CD4-positive, alpha-beta T cell treated with Interleukin-1 beta for 1 hour (primary cell): ENCODE measurements around the gene EGFLAM.

Experiments
- DNase-seq, 2 donors: peaks; one replicate each; pipeline ENCODE4 v3.0.0-alpha.2; 2020 to 2022

The EGFLAM gene

DNA sequence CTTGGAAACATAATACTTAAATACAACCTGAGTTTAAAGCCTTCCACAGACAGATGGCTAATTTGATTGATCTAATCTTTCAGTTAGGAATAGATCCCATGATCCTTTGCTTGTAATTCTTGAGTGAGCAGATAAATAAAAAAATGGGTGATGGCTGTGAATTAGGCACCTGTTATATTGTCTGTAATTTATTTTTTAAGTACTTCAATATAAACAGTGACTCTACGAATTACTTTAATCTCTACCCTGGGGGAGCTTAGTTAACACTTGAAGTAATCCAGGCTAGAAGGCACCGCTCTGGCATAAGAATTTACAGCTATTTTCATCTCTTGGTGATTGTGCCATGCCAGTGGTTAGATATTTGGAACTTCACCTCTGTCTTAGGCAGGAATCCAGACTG is 9.0 kb downstream of the EGFLAM start:
- no peak for DNase-seq

DNA sequence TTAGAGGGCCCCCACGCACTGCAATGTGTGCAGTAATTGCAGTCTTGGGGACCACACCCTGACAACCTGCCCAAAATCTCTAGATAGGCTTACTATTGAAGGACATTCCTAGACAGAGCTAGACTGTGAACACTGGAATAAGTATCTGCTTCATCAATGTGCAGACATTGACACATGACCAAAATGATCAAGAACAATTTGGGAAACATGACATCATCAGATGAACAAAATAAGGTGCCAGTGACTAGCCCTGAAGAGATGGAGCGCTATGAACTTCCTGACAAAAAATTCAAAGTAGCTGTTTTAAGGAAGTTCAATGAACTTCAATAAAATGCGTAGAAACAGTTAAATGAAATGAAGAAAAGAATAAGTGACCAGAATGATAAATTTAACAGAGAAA is 15.3 kb downstream of the EGFLAM start:
- DNase-seq = no peak

DNA sequence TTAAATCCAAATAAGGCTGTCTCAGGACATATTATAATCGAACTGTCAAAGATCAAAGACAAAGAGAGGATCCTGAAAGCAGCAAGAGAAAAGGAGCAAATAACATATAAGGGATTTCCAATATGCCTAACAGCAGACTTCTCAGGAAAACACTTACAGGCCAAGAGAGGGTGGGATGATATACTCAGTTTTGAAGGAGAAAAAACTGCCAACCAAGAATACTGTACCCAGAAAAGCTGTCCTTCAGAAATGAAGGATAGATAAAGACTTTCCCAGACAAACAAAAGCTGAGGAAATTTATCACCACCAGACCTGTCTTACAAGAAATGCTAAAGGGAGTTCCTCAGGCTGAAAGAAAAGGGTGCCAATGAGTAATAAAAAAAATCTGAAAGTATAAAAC is 16.0 kb downstream of the EGFLAM start:
- no peak for DNase-seq

DNA sequence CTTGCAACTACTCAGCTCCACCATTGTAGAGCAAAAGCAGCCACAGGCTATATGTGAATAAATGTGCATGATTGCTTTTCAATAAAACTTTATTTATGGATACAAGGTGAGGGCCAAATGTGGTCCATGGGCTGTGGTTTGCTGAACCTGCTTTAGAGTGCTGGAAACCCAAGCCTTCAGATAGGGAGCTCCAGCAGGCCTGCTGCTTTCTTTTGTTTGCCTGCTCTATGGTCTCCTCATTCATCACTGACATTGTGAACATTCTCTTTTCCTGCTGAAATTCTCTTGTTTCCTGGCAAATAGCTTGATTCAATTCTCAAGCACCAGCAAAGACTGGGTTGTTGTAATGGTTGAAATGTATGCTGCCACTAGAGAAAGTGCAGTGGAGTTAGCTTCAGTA is 26.0 kb downstream of the EGFLAM start:
- no peak for DNase-seq

DNA sequence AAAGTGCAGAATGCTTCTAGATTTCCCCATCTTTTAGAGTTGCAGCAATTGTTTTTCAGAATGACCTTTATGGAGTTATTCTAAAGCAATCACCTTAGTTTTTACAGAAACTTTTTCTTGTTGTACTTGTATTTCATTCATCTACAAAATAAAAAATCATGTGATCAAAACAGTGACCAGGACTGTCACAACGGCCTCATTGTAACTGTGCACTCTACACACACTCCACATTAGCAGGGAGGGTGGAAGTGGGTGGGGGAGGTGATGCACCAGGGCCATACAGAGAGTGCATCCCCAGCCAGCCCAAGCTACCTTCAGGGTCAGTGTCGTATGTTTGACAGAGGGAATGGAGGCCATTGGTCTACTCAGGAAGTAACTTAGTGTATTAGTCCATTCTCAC is 26.9 kb downstream of the EGFLAM start:
- DNase-seq = no peak

DNA sequence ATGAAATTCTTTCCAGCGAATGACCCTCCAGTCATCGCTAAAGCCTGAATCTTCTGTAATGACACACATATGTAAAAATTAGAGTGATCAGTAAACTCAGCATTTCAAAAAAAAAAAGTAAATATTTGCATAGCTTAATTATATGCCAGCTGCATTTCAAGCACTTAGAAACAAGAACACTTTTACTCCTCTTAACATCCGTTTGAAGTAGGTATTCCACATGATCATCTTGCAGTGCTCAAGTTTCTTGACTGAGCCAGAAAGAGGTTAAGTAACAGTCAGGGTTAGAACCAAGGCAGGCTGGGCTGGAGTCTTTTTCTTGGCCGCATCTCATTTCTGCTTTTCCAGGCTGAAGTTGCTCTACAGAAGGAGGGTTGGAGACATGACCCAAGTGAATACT is 27.6 kb downstream of the EGFLAM start:
- DNase-seq = no peak

DNA sequence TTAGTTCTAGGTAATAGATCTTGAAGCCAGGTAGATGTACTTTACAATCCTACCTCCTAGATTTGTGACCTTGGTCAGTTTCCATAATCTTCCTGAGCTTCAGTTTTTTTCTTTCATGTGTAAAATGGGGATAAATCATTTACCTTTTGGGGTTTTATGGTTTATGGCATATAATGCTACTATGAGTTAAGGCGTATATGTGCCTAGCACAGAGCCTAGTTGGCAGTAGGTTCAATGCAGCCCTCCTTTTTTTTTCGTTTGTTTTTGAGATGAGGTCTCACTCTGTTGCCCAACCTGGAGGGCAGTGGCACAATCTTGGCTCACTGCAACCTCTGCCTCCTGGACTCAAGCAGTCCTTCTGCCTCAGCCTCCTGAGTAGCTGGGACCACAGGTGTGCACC is 28.8 kb downstream of the EGFLAM start:
- DNase-seq = no peak

DNA sequence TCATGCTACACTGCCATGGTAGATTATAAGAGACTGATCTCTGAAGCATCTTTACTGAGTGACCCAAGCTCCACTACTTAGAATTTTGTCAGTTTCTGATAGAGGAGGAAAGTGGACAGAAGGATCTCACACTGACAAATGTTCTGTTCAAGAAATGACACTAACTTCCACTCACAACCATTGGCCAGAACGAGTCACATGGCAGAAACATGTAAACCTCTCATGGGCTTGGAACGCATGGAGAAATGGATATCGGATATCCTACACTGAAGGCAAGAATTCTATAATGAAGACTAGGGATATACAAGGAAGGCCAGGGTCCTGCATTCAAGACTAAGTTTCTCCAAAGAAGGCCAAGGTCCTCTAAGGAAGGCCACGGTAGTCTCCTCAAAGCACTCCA is 31.1 kb downstream of the EGFLAM start:
- DNase-seq = no peak

DNA sequence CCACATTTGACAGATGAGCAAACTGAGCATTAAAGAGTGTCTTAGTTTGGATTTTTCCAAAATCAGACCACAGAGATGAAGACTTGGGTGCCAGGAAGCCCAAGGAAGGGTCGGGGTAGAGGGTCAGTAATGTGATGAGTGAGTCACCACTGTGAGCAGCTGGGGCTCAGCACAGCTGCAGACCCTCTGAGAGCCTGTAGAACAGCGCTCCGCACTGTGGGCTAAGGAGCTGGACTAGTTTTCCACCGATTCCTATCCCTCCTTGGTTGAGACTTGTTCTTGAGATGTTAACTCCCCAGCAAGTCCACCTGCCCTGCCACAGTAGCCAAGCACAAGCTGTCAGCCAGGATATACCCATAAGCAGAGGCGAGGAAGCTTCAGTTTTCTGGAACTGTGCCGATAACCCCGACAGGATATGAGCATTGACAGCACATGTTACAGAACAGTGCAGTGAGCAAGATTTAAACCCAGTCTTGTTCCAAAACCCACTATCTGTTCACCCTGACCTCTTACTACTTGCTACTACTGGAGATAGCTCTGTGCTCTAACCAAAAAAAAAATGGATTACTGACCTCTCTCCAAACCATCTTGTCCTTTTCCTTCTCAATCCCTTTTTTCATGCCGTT is 31.8 kb downstream of the EGFLAM start:
- no peak for DNase-seq

DNA sequence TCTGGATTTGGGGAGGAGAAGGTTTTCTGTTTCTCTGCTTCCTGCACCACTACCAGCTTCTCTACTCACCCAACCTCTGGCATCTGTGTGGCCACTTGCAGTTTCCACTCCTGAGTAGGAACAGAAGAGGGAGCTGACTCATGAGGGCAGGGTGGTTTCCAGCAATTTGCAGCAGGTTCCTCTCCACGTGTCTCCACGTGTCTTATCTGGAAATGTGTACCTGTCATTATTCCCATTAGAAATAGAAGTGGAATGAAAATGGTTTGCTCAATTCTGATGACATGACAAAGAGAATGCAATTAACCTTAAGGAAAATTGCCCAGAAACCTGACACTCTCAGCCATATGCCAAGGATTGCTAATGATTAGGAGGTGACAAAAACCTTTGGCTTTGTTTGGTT is 33.0 kb downstream of the EGFLAM start:
- no peak for DNase-seq

DNA sequence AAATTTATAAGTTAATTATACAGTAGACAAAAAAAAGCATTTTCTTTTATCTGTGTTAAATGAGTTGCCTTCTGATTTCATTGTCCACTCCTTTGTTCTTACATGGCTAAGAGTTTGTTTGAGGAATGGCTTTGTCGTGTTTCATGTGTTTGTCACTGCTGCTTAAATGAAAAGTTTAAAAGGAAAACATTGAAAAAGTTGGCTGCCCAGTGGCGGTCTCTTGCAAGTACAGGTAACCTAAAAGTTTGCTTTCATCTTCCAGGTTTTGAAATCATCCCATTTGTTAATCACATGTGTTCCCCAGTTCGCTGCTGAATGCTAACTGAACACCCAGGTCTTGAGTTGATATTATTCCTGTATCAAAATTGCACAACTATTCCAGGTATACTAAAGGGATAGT is 33.9 kb downstream of the EGFLAM start:
- no peak for DNase-seq

DNA sequence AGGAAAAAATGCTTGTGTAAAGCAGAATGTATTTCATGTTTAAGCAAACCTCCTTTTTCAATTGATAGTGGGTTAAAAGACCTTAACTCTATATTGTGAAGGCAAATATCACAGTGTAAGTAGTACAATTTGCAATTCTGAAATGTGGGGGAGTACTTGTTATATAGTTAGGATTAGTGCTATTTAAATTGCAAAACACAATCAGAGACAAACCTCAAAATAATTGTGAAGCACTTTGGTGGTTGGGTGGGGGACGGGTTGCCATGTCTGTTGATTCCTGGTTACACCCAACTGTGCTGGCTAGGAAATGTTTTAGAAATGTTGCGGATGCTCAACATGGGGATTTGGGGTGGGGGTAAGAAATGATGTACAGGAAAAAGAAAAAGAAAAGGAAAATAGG is 37.4 kb downstream of the EGFLAM start:
- no peak for DNase-seq

DNA sequence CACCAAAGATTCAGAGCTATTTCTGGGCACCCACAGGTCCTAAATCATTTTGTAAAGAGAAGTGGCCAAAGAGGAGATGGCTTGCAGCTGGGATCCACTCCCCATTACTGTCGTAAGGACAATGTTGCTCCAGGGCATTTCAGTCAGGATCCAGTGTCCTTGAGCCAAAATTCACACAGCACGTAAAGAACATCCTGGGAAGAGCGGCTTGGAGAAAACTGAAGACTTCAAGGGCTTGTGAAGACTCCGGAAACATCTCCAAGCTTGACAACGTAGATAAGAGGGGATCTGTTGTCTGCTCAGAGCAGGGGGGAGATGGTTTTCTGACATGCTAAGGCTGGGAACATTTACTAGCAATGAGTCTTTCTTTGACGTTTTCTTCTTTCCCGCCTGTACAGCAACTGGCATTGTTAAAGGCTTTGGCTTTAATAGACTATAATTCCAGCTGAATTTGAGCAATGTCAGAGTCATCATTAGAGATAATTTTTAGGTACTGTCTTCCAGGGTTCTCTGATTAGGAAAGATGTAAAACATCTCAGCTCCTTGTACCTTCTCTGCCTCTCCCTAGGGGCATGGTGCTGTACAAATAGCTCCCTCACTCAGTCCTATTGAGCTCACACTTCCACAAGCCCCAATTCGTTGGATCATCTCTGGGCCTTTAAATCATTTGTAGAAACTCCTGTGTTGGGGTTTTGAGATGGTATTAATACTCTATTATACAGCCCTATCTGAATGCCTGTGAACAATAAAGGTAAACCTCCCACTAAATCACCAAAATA is 39.7 kb downstream of the EGFLAM start:
- no peak for DNase-seq

DNA sequence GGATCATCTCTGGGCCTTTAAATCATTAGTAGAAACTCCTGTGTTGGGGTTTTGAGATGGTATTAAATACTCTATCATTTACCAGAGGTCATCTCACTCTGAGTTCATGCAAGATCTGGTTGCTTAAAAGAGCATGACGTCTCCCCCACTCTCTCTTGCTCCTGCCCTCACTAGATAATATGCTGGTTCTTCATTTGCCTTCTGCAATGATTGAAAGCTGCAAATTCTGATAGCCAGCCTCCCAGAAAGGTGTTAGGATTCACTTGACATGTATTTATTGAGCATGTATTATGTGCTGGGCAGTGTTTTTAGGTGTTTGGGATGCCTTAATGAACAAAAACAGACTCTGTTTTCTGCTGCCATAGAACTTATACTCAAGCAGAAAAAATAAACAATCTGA is 41.2 kb downstream of the EGFLAM start:
- no peak for DNase-seq

DNA sequence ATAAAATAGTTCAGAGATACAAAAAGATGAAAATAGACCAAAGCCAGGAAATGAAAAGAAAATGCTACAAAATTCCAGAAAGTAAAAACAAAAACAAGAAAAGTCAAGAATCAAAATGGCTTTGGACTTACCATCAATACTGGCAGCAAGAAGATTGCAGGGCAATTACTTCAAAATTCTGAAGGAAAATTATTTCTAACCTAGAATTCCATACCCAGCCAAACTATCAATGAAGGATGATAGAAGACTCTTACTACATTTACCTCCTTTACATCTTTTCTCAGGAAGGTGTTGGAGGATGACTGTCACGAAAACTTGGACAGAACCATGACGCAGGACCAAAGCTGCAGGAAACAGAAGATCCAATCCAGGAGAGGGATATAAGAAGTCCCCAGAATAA is 46.8 kb downstream of the EGFLAM start:
- no peak for DNase-seq

DNA sequence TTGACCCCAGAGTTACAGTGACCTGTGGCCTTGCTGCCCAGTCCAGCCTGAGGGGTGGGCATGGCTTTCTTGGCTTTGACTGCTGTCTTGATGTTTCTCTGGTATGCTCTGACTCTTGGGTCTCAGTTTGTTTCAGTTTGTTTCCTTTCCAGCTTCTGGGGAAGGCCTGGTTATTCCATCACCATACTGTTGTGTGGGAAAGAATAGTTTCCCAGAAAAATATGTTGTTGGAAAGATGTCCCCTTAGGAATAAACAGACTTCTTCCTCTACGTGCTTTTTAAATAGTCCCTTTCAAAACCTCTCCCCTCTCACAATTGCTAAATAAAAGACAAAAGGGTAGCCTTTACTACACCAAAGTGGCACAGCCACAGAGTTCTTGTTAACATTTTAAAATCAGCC is 49.5 kb downstream of the EGFLAM start:
- DNase-seq = no peak

DNA sequence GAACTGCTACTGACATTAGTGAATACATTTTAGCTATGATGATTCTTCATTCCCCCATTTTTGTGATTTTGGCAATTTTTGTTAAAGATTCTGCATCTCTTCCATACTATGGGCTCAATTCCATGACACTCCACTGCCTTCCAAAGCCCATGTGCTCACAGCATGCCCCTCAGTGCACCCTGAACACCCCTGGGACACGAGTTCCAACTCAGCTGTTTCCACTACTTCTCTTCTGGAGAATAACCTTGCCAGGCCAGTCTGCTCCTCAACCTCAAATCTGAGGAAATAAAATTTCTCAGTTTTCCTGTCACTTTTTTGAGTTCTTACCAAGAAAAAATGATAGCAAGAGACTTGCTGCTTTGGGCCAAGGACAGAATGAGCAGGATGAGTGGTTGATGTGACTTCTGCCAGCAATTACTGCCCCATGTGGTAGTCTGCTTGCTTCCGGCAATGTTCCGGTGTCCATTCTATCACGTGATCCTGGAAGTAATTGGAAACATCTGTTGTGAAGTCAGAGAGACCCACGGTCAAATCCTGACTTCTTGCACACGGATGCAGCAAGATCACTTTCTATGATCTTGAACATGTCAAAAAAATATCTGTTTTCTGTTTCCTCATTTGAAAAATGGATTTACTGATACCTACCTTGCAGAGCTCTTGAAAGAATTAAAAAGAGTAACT is 58.3 kb downstream of the EGFLAM start:
- DNase-seq = no peak

DNA sequence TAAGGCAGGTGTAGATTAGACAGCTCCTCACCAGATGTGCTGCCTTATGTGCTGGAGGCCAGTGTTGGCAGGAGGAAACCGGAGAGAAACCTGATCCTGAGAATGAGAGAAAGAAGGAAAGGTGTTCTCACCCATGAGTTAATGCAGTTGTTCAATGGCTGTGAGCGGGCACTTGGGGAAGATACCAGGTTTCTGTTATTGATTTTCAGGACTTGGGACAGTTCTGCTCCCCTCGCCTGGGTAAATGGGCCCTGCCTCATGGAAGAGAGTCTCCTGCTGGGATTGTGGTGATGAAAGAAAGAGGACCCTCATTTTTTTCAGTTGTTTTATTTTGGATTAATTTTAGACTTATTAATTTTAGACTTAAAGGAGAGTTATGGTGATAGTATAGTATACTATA is 59.5 kb downstream of the EGFLAM start:
- DNase-seq = no peak

DNA sequence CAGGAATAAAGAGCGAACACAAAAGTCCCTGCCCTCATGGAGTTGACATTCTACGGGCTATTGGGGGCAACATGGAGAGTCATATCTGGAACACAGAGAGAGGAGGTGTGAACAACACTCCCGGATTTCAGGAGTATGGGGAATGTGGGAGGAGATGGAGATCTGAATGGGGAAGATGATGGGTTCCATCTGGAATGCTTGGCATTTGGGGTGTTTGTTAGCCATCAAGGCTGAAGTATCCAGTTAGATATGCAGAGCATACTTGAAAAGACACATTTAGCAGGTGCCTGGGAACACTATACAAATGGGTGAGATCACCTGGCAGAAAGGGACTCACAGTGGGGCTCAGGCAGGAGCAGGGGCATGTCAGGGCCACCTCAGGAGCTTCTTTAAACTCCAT is 61.1 kb downstream of the EGFLAM start:
- no peak for DNase-seq

DNA sequence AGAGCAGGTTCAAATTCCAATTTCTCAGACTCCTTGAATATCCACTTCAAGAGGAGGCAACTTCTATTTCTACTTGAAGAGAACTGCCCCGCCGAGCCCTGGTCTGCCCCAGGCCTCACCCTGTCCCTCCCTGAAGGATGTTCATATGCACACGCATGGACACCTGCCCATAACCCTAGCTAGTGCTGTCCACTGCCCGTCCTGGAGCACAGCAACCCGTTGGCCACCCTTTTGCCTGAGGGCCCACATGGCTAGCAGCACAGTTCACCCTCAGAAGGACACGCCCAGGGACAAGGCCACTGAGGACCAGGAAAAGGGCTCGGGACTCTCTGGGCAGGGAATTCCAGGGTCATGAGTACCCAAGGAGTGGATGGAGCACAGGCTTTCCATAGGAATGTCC is 63.6 kb downstream of the EGFLAM start:
- DNase-seq = no peak

DNA sequence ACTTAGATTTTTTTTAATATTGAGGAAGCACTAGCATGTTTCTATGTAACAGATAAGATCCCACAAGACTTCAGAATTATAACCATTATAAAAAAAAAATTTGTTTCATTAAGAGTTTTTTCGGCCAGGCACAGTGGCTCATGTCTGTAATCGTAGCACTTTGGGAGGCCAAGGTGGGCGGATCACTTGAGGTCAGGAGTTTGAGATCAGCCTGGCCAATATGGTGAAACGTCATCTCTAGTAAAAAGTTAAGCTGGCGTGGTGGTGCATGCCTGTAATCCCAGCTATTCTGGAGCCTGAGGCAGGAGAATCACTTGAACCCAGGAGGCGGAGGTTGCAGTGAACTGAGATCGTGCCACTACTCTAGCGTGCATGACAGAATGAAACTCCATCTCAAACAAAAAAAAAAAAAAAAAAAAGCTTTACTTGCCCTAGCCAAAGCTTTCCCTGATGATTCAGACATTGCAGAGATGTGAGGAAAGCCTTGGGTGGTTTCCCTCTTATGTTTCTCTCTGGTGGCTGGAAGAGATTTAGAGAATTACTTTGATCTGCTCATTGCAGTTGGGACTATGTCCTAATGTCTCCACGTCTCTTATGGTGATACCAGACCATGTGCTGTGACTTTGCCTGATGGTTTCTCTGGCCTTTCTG is 65.4 kb downstream of the EGFLAM start:
- DNase-seq = no peak

DNA sequence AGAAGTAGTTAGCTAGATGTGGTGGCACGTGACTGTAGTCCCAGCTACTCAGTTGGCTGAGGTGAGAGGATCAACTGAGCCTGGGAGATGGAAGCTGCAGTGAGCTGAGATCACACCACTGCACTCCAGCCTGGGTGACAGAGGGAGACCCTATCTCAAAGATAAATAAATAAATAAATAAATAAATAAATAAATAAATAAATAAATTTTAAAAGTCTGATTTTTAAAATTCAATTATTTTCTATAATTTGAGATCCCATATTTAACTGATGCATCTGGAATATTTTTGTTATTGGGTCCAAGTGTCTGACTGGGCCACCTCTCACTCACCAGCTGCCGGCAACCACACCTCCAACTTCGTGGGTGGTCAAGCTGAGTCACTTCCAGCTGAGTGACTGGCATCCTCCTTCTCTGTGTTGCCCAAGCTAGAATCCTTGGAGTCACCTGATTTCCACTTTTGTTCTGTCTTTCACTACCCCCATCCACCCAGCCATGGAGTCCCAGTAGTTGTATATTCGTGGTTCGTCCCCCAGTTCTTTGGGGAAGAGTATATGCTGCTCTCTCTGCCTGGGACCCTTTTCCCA is 70.9 kb downstream of the EGFLAM start:
- DNase-seq = no peak

DNA sequence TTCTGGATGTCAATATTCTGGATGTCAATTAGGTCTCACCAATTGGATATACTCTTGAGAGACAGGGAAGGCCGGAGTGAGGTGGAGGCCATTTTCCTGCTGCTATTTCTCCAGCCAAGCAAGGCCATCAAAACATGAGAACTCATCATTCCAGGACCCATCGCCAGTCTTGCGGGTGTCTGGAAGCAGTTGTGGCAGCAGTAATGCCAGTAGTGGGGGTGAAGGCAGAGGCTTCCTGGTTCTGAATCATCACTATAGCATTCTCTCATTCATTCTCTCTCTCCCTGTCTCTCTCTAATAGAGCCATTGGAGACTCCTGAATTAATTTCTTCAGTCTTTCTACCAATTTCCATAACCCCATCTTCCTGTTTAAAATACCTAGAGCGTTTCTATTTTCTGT is 71.8 kb downstream of the EGFLAM start:
- DNase-seq = no peak

DNA sequence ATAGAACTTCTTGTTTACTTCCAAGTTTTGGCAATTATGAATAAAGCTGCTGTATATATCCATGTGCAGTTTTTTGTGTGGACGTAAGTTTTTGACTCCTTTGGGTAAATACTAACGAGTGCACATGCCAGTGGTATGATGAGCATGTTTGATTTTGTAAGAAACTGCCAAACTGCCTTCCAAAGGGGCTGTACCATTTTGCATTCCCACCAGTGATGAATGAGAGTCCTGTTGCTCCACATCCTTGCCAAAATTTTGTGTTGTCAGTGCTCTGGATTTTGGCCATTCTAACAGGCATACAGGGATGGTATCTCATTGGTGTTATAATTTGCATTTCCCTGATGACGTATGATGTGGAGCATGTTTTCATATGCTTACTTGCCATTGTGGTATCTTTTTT is 73.5 kb downstream of the EGFLAM start:
- no peak for DNase-seq
